Upper lobe of left lung (tissue), 4 donors: ENCODE results near the gene PARP11.

Source experiments
- EP300 ChIP-seq, 4 donors: sonication (generic); formaldehyde crosslinking; IDR thresholded peaks; one replicate each; pipeline ENCODE4 v1.5.1; 2017; ENCODE audit warnings: antibody characterized with exemption in 4 of 4, control low read depth in 2 of 4
- POLR2A ChIP-seq, 4 donors: fragments of 450-650 bp; IDR thresholded peaks; one replicate each; pipeline ENCODE4 v1.5.1; 2016 to 2017; ENCODE audit warnings: antibody characterized with exemption in 4 of 4, mild to moderate bottlenecking in 2 of 4
- TF ChIP-seq, protein P1 (sequence below), 6 experiments: fragments of 450-650 bp in 4 of 6; fragments of 200-600 bp in 2 of 6; sonication (generic) in 2 of 6; IDR thresholded peaks; one replicate each; pipeline ENCODE4 v1.5.1; 2016 to 2019; ENCODE audit warnings: antibody characterized with exemption in 6 of 6

- TF ChIP-seq, protein P1, sequence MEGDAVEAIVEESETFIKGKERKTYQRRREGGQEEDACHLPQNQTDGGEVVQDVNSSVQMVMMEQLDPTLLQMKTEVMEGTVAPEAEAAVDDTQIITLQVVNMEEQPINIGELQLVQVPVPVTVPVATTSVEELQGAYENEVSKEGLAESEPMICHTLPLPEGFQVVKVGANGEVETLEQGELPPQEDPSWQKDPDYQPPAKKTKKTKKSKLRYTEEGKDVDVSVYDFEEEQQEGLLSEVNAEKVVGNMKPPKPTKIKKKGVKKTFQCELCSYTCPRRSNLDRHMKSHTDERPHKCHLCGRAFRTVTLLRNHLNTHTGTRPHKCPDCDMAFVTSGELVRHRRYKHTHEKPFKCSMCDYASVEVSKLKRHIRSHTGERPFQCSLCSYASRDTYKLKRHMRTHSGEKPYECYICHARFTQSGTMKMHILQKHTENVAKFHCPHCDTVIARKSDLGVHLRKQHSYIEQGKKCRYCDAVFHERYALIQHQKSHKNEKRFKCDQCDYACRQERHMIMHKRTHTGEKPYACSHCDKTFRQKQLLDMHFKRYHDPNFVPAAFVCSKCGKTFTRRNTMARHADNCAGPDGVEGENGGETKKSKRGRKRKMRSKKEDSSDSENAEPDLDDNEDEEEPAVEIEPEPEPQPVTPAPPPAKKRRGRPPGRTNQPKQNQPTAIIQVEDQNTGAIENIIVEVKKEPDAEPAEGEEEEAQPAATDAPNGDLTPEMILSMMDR (IDR thresholded peaks at IDR 0.05): no peak
- TF ChIP-seq POLR2A (IDR thresholded peaks at IDR 0.05): no peak
- no peak for TF ChIP-seq EP300 (IDR thresholded peaks at IDR 0.05)
Observed at GRCh38 chr12:3869865-3870264, 3.3 kb downstream of the PARP11 start.
